WTC11 (cell line): ENCODE data around the gene CXCL8. TPM values are rescaled to one million over a fixed set of nuclear protein-coding genes. Genes with fewer than 3 reads are reported as not detected.

ENCODE experiments used
- ATAC-seq: fragments of 200-7000 bp; cut with Tn5 transposase; 2 replicates; pipeline ENCODE4 v1.10.0; 2021; ENCODE audit warnings: mild to moderate bottlenecking, moderate library complexity
- CTCF ChIA-PET: fragments of 300-600 bp; sonication (Branson Sonifier 250); formaldehyde crosslinking; loops from one replicate; lab custom pipeline; 2021; ENCODE audit warnings: antibody characterized with exemption; lab: Charles Lee
- POLR2A ChIA-PET: fragments of 350-600 bp; sonication (Branson Sonifier 250); formaldehyde crosslinking; loops from one replicate; lab custom pipeline; 2021; ENCODE audit warnings: antibody characterized with exemption; lab: Charles Lee
- DNase-seq: peaks from one replicate; pipeline ENCODE4 v3.0.0; 2021; ENCODE audit warnings: low spot score
- H3K27ac Mint-ChIP-seq: 2 replicates; pipeline ENCODE4 v1.8.0; 2021; ENCODE audit warnings: mixed read lengths
- H3K27me3 Mint-ChIP-seq: 2 replicates; pipeline ENCODE4 v1.8.0; 2021; ENCODE audit warnings: low read depth, mild to moderate bottlenecking, moderate library complexity, mixed read lengths
- H3K36me3 Mint-ChIP-seq: 2 replicates; pipeline ENCODE4 v1.8.0; 2021; ENCODE audit warnings: mixed read lengths
- H3K4me1 Mint-ChIP-seq: 2 replicates; pipeline ENCODE4 v1.8.0; 2022; ENCODE audit warnings: mixed read lengths
- H3K4me3 Mint-ChIP-seq: 2 replicates; pipeline ENCODE4 v1.8.0; 2021; ENCODE audit warnings: mild to moderate bottlenecking, moderate library complexity, mixed read lengths
- H3K9me3 Mint-ChIP-seq: 2 replicates; pipeline ENCODE4 v1.8.0; 2021; ENCODE audit warnings: mixed read lengths
- ATF1 ChIP-seq: sonication (generic); formaldehyde crosslinking; IDR thresholded peaks from 2 replicates; pipeline ENCODE4 v1.8.1; 2023; ENCODE audit warnings: mild to moderate bottlenecking, moderate library complexity, missing genetic modification reagents
- CBFB ChIP-seq: sonication (generic); formaldehyde crosslinking; IDR thresholded peaks from 2 replicates; pipeline ENCODE4 v1.8.1; 2022; ENCODE audit warnings: mild to moderate bottlenecking, low read depth, missing genetic modification reagents
- CREB1 ChIP-seq: sonication (generic); formaldehyde crosslinking; IDR thresholded peaks from 2 replicates; pipeline ENCODE4 v1.8.0; 2023; ENCODE audit warnings: mild to moderate bottlenecking, missing genetic modification reagents
- E2F1 ChIP-seq: sonication (generic); formaldehyde crosslinking; IDR thresholded peaks from 2 replicates; pipeline ENCODE4 v1.8.0; 2022; ENCODE audit warnings: mild to moderate bottlenecking, missing genetic modification reagents
- EMX1 ChIP-seq: fragments of 250-450 bp; sonication (Bioruptor Pico); IDR thresholded peaks from 2 replicates; pipeline ENCODE4 v1.8.0; 2021; ENCODE audit warnings: mild to moderate bottlenecking
- NFE2L1 ChIP-seq: sonication (generic); formaldehyde crosslinking; IDR thresholded peaks from 2 replicates; pipeline ENCODE4 v1.8.1; 2023; ENCODE audit warnings: missing genetic modification reagents
- PRDM15 ChIP-seq: sonication (generic); formaldehyde crosslinking; IDR thresholded peaks from 2 replicates; pipeline ENCODE4 v1.8.0; 2022; ENCODE audit warnings: missing genetic modification reagents
- RELA ChIP-seq: sonication (generic); formaldehyde crosslinking; IDR thresholded peaks from 2 replicates; pipeline ENCODE4 v1.8.1; 2022; ENCODE audit warnings: missing genetic modification reagents, mild to moderate bottlenecking, borderline replicate concordance
- SMAD4 ChIP-seq: sonication (generic); formaldehyde crosslinking; IDR thresholded peaks from 2 replicates; pipeline ENCODE4 v1.8.0; 2022; ENCODE audit warnings: mild to moderate bottlenecking, missing genetic modification reagents
- STAT6 ChIP-seq: sonication (generic); formaldehyde crosslinking; conservative IDR thresholded peaks from 2 replicates; pipeline ENCODE4 v1.8.1; 2023; ENCODE audit warnings: mild to moderate bottlenecking, low read depth, missing genetic modification reagents, moderate library complexity
- ZNF121 ChIP-seq: sonication (generic); formaldehyde crosslinking; IDR thresholded peaks from 2 replicates; pipeline ENCODE4 v1.8.0; 2023; ENCODE audit warnings: missing genetic modification reagents
- ZNF138 ChIP-seq: sonication (generic); formaldehyde crosslinking; conservative IDR thresholded peaks from 2 replicates; pipeline ENCODE4 v1.8.1; 2022; ENCODE audit warnings: mild to moderate bottlenecking, moderate library complexity, missing genetic modification reagents
- ZNF263 ChIP-seq: sonication (generic); formaldehyde crosslinking; IDR thresholded peaks from 2 replicates; pipeline ENCODE4 v1.8.1; 2022; ENCODE audit warnings: low read depth, mild to moderate bottlenecking, moderate library complexity, missing genetic modification reagents
- ZNF512 ChIP-seq: sonication (generic); formaldehyde crosslinking; IDR thresholded peaks from 2 replicates; pipeline ENCODE4 v1.8.1; 2022; ENCODE audit warnings: missing genetic modification reagents, borderline replicate concordance
- total RNA-seq: library from RNA; stranded (reverse); gene quantifications from 3 replicates; pipeline ENCODE4 v1.2.3, GENCODE V29; 2021
- TF ChIP-seq, protein P1 (sequence below): sonication (generic); formaldehyde crosslinking; conservative IDR thresholded peaks from 2 replicates; pipeline ENCODE4 v1.8.1; 2022; ENCODE audit warnings: mild to moderate bottlenecking, missing genetic modification reagents

Gene CXCL8
- total RNA-seq, 1 experiment from 2014 or later, result not detected

- ChIA-PET CTCF (no interaction called here), POLR2A (no interaction called here)
- Mint-ChIP-seq H3K36me3 (no peaks in the 10 kb centered on the region), H3K27me3 (peaks cover 7% of the 10 kb centered on the region), H3K27ac (no peak overlapping the region), H3K4me3 (no peak overlapping the region), H3K4me1 (no peaks in the 10 kb centered on the region), H3K9me3 (no peaks in the 10 kb centered on the region)
- DNase-seq (no peak), ATAC-seq (no peak)
- TF ChIP-seq ZNF263 (no peak), ZNF512 (CRISPR knock-in tag) (no peak), CREB1 (no peak), PRDM15 (no peak), NFE2L1 (CRISPR knock-in tag) (no peak), STAT6 (CRISPR knock-in tag) (no peak), CBFB (CRISPR knock-in tag) (no peak), E2F1 (no peak), ZNF138 (CRISPR knock-in tag) (no peak), SMAD4 (CRISPR knock-in tag) (no peak), ZNF121 (CRISPR knock-in tag) (no peak), ATF1 (CRISPR knock-in tag) (no peak), RELA (CRISPR knock-in tag) (no peak), EMX1 (CRISPR knock-in tag) (no peak)
- TF ChIP-seq, protein P1, sequence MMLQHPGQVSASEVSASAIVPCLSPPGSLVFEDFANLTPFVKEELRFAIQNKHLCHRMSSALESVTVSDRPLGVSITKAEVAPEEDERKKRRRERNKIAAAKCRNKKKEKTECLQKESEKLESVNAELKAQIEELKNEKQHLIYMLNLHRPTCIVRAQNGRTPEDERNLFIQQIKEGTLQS, result no peak
Observed at GRCh38 chr4:73788411-73788810, 48.0 kb downstream of the CXCL8 start.

Other genes starting within 250 kb of the CXCL8 start
- gene RASSF6, start 120.1 kb upstream of the CXCL8 start, total RNA-seq, result 0.15 to 0.27 TPM (median 0.18 TPM) in 3 replicates
- gene CXCL6, start 96.1 kb downstream of the CXCL8 start, total RNA-seq, result 3.8 to 4.9 TPM (median 4.4 TPM) in 3 replicates
- not detected in 3 replicates for gene PF4V1, start 112.7 kb downstream of the CXCL8 start, total RNA-seq
- gene CXCL1, start 128.8 kb downstream of the CXCL8 start, total RNA-seq, result 0.85 to 1.4 TPM (median 1.4 TPM) in 3 replicates
- gene PF4, start 241.5 kb downstream of the CXCL8 start, total RNA-seq, result 1.2 to 3.9 TPM (median 3.6 TPM) in 3 replicates
- gene PPBP, start 247.6 kb downstream of the CXCL8 start, total RNA-seq, result not detected in 3 replicates